GM12873 (cell line): ENCODE measurements around the gene HIGD2A.

Source experiments
- CTCF ChIP-seq: IDR thresholded peaks from 2 replicates; pipeline ENCODE4 v1.5.1; 2012; ENCODE audit warnings: low read depth, mild to moderate bottlenecking, moderate library complexity, low read length, control low read depth; ENCODE audit not compliant: insufficient read depth; ENCODE audit errors: missing control alignments

The HIGD2A gene

GRCh38 chr5:176383248-176383905, 5.2 kb upstream of the HIGD2A start:
- no peak for TF ChIP-seq CTCF

GRCh38 chr5:176383961-176384360, 4.6 kb upstream of the HIGD2A start:
- no peak for TF ChIP-seq CTCF

- no peak for TF ChIP-seq CTCF
Measured at GRCh38 chr5:176384366-176384930, 4.1 kb upstream of the HIGD2A start.

- TF ChIP-seq CTCF: no peak
Measured at GRCh38 chr5:176384991-176385390, 3.6 kb upstream of the HIGD2A start.

GRCh38 chr5:176386491-176386890, 2.1 kb upstream of the HIGD2A start:
- no peak for TF ChIP-seq CTCF

GRCh38 chr5:176387384-176387925, 1.1 kb upstream of the HIGD2A start:
- no peak for TF ChIP-seq CTCF

GRCh38 chr5:176388003-176388443, 528 bp upstream of the HIGD2A start:
- no peak for TF ChIP-seq CTCF
